Astrocyte (in vitro differentiated cells and primary cell): ENCODE data around the gene FRMD4A.

Experiments
- EZH2 ChIP-seq: IDR thresholded peaks from 2 replicates; pipeline ENCODE4 v1.6.1; 2012; ENCODE audit warnings: mild to moderate bottlenecking, low read length, inconsistent platforms; ENCODE audit not compliant: insufficient read depth
- TF ChIP-seq, protein P1 (sequence below): IDR thresholded peaks from 2 replicates; pipeline ENCODE4 v1.5.1; 2011; ENCODE audit warnings: low read depth, mild to moderate bottlenecking, inconsistent platforms, low read length, moderate library complexity; ENCODE audit not compliant: insufficient read depth

- TF ChIP-seq, protein P1, sequence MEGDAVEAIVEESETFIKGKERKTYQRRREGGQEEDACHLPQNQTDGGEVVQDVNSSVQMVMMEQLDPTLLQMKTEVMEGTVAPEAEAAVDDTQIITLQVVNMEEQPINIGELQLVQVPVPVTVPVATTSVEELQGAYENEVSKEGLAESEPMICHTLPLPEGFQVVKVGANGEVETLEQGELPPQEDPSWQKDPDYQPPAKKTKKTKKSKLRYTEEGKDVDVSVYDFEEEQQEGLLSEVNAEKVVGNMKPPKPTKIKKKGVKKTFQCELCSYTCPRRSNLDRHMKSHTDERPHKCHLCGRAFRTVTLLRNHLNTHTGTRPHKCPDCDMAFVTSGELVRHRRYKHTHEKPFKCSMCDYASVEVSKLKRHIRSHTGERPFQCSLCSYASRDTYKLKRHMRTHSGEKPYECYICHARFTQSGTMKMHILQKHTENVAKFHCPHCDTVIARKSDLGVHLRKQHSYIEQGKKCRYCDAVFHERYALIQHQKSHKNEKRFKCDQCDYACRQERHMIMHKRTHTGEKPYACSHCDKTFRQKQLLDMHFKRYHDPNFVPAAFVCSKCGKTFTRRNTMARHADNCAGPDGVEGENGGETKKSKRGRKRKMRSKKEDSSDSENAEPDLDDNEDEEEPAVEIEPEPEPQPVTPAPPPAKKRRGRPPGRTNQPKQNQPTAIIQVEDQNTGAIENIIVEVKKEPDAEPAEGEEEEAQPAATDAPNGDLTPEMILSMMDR, result no peak
- TF ChIP-seq EZH2, result no peak
Observed at GRCh38 chr10:13739183-13739582, 591.5 kb downstream of the FRMD4A start.
